ENCODE data around the gene MVD. TPM values are rescaled to one million over a fixed set of nuclear protein-coding genes. Genes with fewer than 3 reads are reported as not detected.

MVD gene
- total RNA-seq, 1 donor from 2014 or later = 63.3 TPM

DNA sequence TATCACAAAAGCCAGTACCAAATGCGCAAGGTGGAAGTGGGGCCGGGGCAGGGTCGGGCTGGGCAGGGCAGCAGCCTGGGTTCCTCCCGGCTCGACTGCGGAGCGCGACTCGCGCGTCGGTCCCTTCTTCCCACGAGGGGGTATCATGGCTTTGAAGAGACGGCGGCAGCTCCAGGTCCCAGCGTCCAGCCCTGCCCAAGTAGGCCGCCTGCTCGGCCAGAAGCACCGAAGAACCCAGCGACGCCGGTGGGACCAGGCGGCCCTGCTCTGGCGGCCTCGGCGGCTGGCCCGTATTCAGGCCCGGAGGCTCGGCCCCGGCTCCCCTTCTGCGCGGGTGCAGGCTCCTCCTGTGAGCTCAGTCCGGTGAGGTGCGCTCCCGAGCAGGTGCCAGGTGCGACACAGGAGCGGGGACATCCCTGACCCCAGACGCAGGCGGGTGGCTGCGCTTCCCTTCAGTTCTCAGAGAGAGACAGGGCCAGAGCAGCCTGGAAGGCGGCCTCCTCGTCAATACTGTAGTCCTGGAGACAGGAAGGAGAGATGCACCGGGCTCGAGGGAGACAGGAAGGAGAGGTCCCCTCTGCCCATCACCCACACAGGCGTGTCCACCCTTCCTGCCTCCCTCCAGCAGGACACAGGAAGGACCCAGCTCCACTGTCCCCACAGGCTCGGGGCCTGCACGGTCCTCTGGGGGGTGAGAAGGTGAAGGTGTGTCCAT lies 34.4 kb upstream of the MVD start:
- no peak for DNase-seq

DNA sequence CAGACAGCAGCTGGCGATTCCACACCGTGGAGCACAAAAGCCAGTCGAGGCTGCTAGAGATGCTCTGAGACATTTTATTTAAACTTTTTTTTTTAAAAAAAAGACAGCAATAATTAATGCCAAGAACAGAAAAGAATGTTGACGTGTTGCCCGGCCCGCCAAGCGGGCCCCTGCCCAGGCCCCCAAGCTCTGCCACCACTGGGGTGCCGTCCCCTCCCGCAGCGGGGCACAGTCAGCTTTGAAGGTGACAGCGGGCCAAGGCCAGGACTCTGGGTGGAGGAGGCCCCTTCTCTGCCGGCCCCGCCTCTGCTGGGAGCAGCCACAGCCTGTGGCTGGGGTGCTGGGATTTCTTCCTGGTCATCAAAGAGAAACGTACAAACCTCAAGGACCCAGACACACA lies 33.5 kb upstream of the MVD start:
- no peak for DNase-seq

DNA sequence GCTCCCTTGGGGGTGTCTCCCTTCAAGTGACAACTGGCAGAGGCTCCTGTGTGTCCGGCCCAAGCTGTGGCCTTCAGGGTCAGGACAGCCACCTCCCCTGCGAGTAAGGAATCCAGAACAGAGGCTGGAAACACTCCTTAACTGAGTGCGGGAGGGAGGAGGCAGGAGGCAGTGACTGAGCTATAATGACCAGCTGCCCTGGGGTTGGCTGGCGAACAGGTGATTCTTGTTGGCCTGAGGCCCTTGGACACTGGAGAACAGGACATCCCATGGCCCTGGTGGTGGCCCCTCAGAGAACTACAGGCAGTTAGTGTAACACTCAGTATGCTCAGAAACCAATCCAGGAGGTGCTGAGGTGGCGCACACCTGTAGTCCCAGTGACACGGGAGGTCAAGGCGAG lies 32.9 kb upstream of the MVD start:
- DNase-seq = no peak

DNA sequence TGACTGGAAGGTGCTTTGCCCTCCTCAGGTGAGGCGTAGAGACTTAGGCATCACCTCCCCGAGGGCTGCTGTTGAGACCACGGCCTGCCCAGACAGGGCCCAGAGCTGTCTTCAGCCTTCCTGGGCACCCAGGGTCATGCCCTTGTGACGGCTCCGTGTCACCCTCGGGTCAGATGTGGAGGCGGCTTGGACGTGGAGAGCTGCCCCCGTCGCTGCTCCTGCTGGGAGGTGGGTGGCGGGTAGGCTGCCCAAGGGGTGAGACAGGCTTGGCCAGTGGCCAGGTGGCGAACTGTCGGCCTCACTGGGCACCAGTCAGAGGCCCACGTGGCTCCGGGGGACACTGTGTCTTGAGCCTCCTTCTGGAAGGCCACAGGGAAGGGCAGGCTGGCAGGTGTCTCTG lies 32.3 kb upstream of the MVD start:
- DNase-seq = no peak

DNA sequence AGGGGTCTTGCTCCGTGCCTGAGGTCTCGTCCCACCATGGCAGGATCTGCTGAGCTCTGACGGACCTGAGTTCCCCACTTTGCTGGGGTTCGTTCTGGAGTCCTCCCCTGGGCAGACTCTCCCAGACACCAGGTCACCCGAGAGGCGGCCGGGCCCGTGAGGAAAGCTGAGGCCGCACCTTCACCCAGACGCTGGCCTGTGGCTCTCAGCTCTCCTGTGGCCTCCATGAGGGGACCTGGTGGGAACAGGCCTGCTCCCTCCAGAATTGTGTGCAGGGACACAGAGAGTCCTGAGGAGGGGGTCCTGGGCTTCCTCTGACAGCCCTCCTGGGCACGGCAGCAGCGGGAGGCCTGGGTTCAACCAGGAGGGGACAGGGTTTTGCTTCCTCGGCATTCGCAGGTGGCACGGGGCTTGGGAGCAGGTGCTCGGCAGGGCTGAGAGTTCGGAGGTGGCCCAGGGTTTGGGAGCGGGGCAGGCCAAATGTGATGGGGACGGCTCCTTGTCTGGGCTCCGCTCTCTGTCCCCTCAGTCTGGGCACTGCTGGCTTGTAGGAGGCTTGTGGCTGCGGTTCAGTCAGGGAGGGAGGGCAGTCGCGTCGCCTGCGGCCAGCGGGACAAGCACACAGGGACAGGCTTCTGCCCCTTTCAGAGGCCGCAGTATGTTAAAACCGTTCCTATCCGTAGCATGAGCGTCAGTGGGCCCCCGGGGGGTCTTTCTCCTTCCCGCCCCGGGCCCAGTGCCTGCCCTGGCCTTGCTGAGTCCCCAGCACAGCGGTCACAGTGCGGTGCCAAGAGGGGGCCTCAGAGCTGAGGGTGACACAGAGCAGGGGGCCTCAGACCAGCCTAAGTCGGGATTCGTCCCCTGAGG lies 31.6 kb upstream of the MVD start:
- no peak for DNase-seq

DNA sequence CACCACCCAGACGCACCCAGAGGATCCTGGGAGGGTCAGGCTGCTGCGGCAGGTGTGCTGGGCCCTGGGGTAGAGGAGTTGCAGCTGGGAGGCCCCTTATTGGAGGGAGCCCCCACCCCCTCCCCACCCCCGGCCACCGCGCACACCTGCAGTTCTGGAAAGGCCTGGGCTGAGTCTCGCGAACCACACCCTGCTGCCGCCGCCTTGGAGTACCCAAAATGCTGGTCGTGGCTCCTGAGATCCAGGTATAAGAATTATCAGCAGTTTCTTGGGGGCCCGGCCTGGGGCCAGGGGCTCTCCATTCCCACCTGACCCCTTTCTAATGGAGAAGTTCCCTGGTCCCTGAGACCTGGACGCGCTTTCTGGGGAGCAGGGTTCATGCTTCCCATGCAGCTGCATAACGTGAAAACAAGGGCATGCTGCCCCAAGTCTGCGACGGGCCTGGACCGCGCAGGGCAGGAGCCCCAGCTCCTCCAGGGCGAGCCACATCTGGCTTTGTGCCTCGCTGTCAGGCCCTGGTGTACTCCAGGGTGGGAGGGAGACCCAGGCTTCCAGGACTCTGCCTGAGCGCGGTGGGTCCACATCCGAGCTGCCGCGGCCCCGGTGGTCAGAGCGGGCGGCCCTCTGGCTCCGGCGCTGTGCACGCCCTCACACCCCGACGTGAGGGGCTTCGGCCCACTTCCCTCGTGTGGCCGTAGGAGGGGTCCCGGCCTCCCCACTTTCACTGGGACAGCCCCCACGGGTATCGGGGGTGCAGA lies 30.7 kb upstream of the MVD start:
- no peak for DNase-seq

DNA sequence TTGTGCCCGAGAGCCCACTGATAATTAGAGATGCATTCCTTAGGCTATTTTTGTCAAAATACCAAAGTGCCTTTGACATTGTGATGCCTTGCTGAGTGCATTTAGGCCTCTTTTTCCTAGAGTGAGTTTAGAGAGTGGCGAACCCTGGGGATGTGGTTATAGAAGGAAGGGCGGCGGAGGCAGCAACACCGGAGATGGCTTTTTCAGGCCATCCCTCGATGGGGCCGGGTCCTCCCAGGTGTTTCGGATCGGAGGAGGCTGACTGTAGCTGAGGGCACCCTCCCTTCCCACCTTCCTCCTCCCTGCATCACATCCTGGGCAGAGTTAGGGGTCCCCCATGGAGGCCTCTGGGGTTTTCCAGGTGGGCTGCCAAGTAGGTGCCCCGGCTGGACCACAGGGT lies 30.0 kb upstream of the MVD start:
- DNase-seq = no peak

DNA sequence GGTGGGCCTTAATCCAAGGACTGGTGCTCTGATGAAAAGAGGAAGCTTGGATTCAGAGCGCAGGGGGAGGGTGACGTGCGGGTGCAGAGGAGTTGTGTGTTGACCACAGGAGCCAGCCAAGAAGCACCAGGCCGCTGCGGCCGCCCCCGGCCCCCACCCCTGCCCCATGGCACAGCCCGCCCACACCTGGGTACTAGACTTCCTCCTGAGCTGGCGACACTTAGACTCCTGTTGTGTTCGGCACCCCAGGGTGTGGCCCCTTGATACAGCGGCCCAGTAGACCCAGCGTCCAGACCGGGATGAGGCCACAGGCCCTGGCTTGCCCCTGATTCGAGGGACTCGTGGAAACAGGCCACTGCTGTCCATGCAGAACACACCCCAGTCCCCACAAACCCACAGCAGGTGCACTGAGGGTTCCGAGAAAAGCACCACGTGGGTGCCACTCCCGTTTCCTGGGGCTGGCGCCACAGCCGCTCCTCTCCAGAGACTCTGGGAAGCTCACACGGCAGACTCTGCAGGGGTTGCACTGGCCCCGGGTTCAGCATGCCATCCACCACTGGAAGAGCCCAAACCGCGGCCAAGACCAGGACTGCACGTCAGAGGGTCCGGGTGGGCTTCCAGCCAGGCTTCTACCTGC lies 29.2 kb upstream of the MVD start:
- DNase-seq = no peak

DNA sequence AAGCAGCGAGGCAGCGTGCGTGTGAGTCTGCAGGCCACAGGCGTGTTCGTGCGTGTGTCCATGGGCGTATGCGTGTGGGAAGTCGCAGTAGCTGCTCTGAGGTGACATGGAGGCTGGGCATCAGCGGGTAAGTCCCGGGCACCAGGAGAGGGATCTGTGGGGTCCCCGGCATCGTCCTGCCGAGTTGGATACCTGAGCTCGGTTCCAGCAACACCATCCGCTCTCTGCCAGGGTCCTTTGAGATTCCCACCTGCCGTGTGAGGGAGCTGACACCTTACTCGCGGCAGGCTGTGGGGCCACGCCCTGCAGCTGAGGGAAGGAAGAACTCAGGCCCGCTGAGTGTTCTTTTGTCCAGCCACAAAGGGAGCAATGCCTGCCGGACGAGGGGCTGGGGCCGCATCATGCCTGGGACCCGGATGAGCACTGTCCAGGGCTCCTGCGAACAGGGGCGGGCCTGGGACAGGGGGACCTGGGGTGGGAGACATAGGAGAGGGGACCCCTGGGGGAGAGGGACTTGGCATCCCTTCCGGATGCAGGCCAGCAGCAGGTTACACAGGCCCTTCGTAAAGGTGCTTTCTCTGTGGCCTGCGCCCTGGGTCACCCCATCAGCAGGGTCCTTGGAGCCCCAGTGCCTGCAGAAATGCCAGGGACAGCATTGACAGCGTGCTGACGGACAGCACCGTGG lies 28.4 kb upstream of the MVD start:
- DNase-seq = no peak

DNA sequence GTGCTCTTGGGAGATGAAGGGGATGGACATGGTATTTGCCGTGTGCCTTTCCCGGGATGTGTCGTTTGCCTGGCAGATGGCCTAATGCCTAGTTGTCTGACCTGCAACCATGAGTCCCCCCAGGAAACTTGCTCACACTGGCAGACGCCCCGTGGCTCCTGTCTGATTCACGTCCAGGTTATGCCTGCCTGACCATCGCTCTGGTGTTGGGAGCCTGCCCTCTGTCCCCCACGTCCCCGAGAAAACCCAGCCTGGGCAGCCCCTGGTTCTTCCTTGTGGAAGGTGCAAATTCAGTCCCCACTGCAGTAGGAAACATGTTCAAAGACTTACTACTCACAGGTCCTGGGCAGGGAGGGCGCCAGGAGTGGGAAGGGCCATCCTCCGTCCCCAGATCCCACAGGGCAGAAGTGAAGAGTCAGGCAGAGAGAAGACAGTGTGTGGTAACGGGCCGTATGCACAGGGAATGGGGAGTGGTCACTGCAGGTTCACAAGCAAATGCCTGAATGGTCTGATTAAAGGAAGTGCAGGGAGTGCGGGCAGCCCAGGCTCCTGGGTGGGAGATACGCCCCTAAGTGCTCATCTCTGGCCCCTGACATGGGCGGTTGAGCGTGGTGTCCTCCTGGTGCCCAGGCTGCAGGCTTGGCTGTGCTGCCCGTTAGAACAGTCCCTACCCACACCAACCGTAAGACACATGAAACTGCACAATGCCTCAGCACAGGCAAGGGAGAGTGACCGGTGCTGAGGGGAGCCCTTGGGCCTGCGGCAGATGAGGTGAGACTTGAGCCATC lies 27.6 kb upstream of the MVD start:
- no peak for DNase-seq

DNA sequence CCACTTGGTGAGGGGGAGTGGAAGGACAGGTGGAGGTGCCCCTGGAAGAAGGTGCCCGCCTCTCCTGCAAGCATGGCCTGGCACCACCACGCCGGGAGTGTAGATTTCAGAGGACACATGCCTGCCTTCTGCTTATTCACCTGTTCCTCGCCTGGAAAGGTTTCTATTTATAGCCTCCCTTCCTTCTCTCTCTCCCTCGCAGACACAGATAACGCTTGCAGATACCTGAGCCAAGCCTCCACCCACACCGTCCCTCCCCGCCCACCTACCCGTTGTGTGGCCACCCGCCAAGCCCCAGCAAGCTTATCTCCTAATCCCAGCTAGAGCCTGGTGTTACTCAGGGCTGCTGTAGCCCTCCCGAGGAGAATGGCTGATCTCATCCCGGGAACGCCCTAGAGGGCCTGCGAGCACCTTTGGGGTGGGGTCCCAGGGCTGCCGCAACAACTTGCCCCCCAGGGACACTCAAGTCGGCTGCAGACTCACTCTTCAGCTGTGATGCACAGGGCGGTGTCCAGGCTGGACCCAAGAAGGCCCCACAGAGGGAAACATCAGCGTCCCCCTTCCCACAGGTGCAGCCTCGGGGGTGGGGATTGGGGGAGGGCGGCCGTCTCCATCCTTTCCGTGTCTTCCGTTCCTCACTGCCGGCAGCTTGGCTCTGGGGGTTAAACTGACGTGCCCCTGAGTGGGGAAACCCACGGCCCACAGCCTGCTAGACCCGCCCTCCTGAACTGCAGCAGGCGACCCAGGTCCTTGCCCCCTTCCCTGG lies 25.3 kb upstream of the MVD start:
- no peak for DNase-seq

DNA sequence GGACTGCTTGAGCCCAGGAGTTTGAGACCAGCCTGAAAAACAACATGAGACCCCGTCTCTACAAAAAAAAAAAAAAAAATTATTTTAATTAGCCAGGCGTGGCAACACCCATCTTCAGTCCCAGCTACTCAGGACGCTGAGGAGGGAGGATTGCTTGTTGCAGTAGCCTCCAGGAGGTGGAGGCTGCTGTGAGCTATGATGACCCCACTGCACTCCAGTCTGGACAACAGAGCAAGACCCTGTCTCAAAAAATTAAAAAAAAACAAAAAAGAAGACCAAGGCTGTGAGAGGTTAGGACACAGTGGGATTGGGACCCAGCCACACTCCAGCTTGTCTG lies 24.8 kb upstream of the MVD start:
- no peak for DNase-seq

DNA sequence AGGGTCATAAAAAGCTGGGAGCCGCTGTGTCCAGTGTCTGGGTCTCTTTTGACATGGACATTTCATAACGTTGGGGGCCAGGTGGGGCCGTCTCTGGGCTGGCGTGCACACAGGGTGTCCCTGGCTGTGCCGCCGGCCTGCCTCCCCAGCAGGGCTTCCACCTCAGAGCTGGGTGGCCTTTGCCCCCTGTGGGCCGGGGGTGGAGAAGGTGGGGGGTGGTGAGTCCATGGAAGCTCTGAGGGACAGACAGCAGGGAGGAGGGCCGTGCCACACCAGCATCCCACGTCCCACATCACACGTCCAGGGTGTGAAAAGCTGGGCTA lies 24.3 kb upstream of the MVD start:
- DNase-seq = no peak

DNA sequence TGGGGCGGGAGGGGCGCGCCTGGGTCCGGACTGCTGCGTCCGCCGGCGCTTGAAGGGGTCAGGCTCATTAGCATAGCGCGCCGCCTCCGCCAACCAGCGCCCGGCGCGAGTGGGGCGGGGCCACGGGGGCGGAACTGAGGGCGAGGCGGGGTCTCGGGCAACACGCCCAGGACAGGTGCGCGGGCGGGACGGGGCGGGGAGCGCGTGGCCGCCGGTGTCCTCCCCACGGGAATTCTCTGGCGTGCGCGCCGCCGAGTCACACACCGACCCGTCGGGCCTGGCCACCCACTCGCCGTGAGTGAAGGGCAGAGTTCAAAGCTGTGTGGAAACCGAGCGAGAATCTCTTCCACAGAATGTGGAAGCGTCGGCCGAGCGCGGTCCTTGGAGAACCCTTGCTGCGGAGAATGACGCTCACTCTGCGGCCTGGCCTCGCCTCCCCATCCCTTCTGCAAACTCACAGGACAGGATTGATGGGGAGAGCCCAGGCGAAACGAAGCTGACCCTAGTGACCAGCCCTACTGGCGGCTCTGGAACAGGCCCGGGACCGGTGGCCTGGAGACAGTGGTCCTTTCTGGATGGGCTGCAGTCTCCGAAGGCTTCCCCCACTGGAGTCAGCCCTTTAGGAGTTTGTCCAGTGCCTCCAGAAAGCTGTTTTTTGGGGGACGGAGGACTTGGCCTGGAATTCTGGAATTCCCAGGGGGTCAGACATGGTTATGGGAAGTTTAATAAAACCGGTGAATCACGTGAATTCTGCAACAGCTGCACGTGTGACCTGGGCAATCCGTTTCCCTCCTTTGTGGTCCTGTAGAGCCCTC lies 23.8 kb upstream of the MVD start, which contains the start of gene SNAI3:
SNAI3 (minus strand) TSS at position 69 of the 815 bp plus-strand sequence. CDS start 101 bp downstream, outside the sequence.
- DNase-seq = peak; percentile 61

DNA sequence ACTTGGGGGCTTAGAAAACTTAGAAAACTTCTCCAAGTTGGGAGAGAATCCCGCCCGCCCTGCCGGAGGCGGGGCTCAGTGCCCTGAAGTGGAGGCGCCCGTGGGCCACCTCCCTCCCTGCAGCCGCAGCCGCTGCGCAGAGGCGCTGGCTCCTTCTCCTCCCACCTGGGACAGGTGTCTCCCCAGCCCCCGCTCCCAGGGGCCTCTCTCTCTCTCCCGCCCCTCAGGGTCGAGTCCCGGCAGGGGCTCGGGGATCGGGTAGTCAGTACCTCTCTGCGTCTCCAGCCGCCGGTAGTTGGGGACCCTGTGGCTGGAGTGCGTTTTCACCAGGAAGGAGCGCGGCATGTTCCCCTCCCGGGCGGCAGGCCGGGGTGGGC lies 23.2 kb upstream of the MVD start:
- no peak for DNase-seq

DNA sequence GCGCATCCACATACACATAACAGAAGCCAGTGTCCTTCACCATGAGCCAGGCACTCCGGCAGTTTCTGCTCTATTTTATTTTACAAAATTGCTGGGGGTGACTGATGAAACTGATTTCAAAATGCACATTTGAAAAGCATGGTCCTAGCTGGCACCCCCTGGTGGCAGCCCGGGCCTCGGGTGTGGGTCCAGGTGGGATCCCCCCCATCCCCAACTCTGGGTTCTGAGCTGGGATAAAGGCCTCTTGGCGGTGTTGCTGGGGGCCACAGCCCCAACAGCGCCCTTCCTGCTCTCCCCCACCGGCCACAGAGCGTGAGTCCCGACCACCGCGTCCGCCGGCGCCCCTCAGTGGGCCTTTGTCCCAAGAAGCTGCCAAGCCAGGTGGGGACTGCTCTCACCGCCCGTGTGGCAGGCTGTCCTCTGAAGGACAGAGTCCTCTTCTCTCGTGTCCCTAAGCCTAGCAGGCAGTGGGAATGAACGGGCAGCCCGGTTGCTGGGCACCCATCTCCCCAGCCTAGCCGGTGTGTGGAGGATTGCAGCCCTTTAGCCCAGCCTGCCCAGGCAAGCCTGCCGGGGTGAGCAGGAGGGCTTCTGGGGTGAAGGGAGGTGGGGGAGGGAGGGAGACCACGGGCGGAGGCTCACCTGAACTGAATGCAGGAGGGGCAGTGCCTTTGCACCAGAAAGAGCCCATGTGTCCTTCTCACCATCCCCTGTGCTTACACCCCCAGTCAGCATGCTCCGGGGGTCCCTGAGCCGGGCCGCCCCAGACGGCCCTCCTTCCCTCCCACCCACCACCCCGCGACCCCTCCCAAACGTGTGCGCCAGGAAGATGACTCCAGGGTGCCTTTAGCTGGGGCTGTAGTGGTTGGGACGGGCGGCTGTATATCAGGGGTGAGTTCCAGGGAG lies 22.5 kb upstream of the MVD start:
- DNase-seq = peak; percentile 54

DNA sequence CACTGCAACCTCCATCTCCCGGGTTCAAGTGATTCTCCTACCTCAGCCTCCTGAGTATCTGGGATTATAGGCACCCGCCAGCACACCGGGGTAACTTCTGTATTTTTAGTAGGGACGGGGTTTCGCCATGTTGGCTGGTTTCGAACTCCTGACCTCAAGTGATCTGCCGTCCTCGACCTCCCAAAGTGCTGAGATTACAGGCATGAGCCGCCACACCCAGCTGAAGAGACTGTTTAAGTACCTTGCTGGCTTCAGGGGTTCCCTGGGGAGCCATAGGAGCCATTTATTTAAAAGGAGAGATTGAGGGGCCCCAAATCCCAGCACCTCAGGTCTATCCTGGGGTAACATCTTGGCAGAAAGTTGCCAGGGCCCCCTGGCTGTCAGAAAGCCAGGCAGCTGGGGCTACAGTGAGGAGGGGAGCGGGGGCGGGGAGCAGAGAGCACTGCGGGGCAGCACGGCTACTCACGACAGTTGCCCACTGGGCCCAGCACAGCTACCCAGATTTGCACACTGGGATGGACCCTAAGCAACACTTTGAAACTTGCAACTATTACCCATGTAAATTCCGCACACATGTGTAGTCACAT lies 21.8 kb upstream of the MVD start:
- no peak for DNase-seq

DNA sequence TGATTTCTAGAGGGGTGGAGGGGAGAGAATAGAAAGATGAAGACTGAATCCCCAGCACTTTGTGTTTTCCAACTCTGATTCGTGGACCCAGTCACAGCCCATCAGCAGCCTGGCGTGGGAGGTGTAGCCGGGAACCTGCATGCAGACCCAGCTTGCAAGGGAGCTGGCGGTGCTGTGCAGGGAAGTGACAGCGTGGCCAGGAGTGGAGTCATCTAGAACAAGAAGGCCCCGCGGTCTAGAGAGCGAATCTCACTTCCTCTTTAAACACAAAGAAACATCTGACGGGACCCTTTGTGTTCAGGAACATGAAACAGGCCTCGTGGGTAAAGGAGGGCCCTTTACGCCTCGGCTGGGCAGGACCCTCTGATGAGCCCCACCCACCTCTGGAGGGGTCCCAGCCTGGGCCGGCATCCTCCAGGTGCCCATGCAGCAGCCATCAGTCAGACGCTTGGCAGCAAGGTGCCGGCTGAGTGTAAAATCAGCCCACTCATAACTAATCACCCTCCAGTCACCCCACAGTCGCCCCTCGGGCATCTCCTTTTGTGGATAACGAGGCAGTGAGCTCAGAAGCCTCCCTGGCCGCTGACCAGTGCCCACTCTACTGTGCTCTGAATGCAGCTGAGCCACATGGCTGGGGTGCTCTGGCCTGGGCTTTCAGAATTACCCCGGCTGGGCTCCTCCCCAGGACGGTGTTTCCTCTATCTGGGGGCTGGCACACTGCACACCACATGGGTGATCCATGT lies 19.0 kb upstream of the MVD start:
- DNase-seq = no peak

All from dermis blood vessel endothelial cell (primary cell).